GM19463 (cell line): ENCODE measurements around the gene F2RL3.
A peak's percentile ranks its signal among the peaks of the same experiment; 100 is the strongest.

Source experiments
- ATAC-seq: cut with Tn5 transposase; IDR thresholded peaks from one replicate; pipeline ENCODE4 v1.9.1; 2021; ENCODE audit warnings: mild to moderate bottlenecking, moderate library complexity; ENCODE audit not compliant: unreplicated experiment

The F2RL3 gene

DNA sequence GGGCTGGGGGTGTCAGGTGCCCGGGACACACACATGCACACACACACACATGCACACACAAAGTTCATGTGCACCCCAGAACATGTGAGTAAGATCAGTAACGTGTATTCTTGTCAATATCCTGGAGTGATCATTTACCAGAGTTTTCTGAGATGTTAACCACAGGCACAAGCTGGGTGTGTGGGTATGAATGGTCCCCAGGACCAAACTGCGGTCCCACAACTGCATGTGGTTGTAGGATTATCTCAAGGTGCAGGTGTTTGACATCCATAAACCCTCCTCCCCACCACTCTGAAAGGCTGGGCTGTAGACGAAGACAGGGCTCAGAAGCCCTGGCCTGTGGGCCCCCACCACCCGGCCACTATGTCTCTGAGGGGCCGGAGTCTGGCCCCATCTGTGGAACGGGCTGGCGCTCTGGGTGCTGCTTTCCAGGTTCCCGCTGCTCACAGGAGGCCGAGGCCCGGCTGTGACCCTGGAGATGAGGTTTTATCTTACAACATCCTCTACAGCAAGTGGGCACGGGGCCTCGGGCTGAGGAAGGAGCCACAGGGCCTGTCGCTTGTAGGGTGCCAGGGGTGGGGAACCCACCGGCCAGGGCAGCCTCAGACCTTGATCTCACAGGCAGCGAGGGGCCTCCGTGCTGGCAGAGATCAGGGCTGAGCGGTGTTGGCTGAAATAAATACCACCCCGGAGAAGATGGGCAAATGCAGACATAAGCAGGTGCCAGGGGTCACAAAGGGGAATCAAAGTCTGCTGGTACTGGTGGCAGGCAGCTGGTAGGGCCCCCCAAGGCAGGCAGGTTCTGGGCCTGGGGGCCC is 4.3 kb downstream of the F2RL3 start:
- ATAC-seq = peak; percentile 36

DNA sequence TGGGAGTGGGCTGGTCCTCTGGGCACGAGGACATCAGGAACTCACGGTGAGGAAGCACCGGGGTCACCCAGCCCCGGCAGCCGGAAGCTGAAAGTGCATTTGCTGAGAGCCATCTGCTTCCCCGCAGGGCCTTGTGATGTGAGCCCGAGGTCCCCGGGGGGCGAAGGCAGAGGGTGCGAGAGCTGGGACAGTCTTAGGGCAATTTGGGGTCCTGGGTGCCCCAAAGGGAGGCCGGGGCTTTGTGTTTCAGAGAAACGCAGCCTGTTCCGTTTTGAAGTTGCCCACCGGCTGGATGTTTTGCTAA is 4.8 kb downstream of the F2RL3 start:
- ATAC-seq = no peak

DNA sequence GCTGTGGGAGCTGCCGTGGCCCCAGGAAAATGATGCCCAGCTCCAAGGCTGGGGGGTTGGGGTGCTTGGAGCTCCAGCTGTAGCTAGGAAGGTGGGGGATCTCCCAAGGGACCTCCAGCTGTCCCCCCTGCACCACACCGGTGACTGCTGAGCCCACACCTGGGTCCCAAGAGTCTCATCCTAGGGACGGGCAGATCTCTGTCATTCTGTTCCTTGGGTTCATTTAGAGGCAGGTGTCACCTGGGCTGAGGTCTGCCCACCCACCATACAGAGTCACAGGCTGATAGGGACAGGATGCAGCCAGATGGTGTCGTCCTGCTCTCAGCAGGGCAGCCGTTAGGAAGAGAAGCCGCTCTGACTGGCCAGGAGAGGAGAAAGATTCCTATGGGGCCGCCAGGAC is 5.3 kb downstream of the F2RL3 start:
- no peak for ATAC-seq

DNA sequence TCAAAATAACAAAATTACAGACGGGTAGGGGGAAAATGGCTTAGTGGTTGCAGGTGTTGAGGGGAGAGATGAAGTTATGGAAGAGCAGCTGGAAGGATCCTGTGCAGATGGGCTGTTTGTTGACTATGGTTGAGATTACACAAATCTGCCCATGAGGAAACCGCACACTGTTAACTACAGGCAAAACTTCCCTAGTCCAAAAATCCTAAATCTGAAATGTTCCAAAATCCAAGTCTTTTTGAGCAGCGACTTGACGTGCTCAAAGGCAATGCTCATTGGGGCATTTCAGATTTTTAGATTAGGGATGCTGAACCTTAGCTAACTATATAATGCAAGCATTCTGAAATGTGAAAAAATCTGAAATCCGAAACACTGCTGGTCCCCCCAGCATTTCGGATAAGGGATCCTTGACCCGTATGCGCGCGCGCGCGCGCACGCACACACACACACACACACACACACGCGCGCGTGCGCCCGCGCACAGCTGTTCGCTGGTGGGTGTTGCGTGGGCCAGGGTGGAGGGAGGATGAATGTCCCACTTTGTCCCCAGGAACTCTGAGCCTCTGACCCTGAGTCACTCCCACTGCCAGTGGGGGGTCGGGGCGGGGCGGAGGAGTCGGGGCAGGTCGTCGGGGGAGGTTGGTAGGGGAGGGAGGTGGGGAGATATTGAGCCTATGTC is 6.8 kb downstream of the F2RL3 start:
- ATAC-seq = no peak

DNA sequence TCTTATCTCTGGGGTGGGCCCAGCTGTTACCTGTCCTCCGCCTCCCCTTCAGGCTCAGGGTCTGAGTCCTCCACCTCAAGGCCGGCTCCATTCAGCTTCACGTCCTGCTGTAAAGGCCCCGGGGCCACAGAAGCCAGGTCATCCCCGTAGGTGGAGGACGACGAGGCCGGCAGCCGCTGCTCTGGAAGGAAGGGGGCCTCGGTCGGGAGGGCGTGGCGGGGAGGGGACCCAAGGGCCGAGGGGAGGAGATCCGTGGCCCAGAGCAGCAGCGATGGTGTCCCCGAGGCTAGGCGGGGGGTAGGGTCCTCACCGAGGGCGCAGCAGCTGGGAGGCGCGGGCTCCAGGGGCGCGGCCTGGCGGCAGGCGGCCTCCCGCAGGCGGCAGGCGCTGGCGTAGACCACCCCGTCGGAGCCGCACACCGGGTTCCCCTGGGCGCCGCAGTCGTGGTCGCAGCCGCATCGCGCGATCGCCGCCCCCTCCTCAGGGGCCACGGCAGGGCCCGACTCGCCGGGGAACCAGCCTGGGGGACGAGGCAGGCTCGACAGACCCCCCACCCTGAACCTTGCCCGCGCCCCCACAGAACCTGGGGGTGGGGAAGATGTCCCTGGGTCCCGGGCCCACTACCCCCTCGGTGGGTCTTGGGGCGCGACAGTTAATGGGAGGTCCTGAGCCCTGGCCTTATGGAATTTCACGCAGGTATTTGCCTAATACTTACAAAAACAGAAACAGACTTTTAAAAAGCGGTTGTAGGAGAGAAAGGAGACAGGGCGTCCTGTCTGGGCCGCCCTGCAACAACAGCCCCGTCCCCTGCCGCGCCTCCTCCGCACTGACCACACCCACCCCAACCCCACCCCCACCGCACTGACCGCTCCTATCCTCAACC is 7.6 kb downstream of the F2RL3 start:
- peak; percentile 18 for ATAC-seq

DNA sequence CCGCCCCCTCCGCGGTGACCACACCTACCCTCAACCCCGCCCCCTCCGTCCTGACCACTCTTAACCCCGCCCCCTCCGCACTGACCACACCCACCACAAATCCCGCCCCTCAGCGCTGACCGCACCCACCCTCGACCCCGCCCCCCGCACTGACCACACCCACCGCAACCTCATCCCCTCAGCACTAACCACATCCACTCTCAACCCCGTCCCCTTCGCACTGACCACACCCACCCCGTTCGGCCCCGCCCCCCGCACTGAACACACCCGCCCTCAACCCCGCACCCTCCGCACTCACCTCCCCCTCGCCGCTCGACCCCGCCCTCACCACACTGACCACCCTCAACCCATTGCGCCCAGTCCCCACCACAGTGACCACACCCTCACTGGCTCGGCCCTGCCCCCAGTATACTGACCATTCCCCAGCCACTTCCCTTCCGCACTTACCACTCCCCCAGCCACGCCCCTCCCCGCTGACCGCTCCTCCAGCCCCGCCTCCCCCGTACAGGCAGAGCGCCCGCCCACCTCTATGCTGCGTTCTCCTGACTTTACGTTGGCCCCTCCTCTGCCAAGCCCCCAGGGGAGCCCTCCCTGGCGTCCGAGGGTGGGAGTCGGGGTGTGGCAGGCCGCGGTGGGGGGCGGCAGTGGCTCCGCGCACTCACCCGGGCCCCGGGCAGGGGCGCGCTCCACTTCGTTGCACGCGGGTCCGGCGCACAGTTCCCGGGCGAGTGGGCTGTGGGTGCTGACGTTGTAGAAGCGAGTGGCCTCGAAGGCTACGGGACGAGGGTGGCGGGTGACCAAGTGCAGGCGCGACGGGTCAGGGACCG is 8.4 kb downstream of the F2RL3 start:
- ATAC-seq = peak; percentile 46

DNA sequence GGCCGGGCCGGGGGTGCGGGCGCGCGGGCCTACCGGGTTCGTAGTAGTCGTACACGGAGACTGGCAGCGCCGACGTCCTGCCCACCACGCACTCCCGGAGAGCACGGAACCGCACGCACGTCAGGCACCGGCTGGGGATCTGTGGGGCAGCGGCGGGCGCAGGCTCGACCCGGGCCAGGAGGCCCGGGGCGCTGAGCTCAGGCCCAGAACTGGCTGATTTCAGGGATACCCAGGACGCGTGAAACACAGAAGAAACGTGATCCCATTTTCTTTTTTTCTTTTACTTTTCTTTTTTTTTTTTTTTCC is 9.0 kb downstream of the F2RL3 start:
- no peak for ATAC-seq

DNA sequence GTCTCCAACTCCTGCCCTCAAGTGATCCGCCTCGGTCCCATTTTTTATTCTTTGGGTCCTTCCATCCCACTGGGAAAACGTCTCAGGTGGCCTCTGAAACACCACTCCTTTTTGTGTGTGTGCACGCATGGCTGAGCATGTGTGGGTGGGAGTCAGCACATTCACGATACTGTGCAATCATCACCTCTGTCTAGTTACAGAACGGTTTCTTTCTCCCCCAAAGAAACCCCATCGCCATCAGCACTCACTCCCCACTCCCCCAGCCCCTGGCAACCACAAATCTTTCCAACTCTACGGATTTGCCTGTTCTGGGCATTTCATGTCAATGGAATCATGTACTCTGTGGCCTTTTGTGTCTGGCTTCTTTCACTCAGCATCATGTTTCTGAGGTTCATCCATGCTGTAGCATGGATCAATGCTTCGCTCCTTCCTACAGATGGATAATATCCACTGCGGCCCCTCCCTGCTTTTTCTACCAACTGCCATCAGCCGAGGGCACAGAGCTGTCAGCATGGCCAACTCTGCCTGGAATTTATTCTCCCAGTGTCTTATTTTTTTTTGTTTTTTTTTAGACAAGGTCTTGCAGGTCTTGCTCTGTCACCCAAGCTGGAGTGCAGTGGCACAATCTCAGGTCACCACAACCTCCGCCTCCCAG is 9.7 kb downstream of the F2RL3 start:
- ATAC-seq = no peak

DNA sequence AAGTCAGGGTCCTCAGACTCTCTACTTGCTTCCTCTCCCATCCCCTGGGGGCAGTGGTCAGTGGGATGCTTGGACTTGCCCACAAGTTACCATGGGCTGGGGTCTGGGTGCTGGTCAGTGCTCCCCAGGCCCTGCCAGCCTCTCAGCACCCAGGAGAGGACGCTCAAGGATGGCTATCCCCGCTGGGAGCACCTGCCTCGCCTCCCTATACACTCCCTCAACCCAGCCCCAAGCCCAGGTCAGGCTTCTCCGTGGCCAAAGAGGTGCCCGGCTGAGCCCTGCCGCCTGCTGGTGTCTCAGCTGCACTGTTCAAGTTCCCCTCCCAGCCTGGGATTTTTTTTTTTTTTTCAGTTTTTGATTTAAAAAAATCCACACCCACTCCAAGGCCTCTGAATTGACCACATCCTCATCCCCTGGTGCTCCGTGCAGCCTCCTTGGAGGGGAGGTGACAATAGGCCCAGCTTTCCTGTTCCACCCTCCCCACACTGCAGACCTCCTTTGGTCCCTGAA is 10.8 kb downstream of the F2RL3 start:
- no peak for ATAC-seq

DNA sequence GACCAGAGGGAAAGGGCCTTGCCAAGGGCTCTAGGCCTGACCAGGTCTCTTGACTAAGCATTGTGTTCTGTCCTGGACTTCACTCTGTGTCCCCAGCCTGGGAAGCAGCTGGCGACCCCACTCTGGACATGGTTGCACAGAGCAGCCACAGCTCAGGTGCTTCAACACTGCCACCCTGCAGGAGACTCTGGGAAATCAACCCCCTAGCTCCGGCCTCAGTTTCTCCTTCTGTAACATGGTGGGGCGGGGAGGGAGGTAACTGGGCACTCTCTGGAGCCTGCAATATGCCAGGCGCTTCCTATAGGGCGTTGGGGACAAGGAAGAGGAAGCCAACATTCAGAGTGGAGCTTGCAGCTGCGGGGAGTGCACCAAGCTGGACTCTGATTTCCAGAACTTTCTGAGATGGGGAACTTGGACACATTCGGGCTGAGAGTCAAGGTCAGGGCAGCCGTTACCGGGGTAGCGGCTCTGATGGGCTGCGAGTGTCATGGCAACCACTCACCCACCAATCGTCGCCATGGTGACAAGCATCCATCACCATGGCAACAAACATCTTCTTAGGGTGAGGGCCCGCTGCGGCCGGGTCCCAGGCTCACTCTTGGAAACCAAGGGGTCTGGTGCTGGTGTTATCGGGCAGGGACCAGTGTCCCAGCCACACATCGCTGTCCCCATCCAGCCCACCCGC is 12.8 kb downstream of the F2RL3 start:
- no peak for ATAC-seq

DNA sequence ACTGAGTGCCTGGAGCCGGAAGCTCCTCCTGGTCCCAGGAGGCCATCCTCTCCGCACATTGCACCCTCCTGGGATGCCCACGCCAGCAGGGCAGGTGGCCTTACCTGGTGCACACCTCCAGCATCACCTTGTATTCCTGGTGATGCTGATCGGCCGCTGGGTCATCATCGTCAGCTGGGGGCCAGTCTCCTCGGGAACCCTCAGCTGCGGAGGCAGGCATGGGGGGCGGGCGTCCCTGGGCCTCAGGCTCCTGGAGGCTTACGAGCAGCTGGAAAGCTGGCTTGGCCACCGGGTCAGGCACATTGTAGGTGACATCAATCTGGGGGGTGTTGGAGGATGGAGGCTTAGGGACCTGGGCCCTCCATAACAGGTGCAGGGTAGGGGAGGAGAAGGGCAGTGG is 13.7 kb downstream of the F2RL3 start:
- no peak for ATAC-seq

DNA sequence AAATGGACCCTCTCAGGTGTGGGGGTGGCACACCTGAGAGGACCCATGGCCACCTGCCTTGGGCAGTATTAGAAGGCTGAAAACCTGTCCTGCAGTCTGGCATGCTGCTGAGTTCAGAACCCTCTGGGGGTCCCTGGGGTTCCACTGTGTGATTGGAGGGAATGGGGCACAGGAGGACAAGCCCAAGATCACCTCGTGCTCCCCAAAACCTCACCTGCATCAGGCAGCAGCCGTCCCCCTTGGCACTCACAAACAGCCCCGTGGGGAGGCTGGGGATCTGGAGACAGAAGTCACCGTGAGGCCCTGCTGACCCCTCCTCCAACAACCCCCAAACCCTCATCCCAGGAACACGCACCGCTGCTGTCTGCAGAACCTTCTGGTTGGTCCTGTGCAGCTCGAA is 14.5 kb downstream of the F2RL3 start:
- no peak for ATAC-seq

DNA sequence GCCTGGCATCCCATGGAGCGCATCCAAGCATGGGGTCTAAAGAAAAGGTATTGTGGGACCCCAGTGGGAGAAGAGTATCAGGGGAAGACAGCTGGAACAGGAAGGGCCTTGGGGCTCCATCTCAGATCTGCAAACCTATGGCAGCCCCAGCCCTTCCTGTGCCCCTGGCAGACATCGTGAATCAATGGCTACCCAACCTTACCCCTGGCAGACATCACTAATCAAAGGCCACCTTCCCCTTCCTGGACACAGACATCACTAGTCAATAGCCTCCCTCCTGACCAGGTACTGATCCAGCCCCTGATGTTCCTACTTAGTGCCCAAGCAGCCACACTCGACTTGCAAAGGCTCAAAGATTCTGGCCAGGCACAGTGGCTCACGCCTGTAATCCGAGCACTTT is 15.8 kb downstream of the F2RL3 start:
- ATAC-seq = no peak

DNA sequence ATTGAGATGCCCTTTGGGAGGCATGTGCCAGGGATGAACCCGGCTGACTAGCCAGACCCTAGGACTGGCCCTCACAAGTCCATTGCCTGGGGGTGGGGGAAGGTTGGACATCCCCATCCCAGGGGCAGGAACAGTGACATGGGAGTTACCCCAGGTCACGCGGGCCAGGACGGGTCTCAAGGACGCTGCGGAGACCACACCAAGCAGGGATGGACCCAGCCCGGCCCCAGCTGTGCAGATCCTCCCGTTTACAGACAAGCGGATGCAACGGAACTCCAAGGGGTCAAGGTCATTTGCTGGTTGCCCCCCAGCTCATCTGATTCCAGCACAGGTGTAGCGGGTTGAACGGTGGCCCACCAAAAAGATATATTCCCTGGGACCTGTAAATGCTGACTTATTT is 20.0 kb downstream of the F2RL3 start:
- ATAC-seq = no peak

DNA sequence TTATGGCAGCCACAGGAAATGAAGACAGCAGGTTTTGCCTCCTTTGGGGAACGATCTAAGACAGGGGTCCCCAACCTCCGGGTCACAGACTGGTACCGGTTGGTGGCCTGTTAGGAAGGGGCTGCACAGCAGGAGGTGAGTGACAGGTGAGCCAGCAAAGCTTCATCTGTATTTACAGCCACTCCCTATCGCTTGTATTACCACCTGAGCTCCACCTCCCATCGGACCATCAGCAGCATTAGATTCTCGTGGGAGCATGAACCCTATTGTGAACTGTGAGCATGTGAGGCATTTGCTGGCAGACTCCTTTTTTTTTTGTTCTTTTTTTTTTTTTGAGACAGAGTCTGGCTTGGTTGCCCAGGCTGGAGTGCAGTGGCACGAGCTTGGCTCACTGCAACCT is 22.2 kb downstream of the F2RL3 start:
- no peak for ATAC-seq

DNA sequence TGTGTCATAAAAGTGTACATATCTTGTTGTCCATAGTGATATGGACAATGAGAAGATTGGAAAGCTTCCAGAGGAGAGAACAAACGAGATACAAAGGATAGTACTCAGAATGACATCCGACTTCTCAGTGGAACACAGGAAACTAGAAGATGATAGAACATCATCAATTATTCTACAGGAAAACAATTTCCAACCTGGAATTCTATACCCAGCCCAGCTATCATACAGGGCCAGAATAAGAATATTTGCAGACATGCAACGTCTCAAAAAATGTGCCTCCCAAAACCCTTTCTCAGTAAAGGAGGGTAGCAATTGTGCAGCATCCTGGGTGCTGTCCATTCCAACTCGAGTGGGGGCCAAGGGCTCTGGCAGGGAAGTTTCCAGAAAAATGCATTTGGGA is 24.0 kb downstream of the F2RL3 start:
- no peak for ATAC-seq

DNA sequence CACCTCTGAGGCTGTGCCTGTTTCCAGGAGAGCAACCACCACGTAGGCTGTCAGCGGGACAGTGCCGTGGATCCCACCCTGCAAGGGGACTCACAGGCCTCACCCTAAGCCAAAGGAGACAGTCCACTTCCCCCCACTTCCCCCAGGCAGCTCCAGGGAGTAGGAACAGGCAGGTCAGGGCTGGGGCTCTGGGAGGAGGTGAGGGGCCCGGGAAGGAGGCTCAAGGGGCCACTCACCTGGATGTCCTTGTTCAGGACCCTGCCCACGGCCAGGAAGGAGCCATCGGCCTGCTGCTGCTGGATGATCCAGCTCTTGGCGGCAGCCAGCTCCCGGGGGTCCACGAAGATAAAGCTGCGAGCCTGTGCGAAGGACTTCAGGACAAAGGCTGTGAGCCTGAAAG is 25.6 kb downstream of the F2RL3 start:
- ATAC-seq = no peak

DNA sequence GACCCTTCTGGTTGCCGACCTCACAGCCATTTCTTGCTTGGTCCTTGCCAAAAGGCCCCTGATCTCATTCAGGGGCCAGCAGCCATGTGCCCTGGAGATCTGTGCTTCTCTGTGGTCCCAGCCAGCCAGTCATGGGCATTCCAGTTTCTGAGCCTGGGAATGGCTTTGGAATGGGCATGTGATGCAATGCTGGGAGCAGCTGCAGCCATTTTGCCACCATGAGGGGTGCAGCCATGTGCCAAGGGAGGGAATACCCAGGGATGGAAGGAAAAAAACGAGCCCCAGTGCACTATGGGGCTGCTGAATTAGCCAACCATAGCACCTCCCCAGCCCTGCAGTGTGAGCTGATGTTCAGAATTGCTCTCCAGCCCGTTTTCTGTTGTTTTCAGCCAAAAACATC is 26.3 kb downstream of the F2RL3 start:
- ATAC-seq = no peak

DNA sequence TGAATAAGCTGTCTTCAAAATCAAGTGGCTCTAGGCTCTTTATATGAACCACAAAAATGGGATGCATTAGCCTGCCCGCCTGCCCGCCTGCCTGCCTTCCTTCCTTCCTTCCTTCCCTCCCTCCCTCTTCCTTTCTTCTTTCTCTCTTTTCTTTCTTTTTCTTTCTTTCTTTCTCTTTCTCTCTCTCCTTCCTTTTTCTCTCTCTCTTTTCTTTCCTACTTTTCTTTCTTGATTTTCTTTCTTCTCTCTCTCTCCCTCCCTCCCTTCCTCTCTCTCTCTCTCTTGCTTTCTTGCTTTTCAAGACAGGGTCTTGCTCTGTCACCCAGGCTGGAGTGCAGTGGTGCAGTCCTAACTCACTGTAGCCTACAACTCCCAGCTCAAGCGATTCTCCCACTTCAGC is 26.9 kb downstream of the F2RL3 start:
- ATAC-seq = no peak

DNA sequence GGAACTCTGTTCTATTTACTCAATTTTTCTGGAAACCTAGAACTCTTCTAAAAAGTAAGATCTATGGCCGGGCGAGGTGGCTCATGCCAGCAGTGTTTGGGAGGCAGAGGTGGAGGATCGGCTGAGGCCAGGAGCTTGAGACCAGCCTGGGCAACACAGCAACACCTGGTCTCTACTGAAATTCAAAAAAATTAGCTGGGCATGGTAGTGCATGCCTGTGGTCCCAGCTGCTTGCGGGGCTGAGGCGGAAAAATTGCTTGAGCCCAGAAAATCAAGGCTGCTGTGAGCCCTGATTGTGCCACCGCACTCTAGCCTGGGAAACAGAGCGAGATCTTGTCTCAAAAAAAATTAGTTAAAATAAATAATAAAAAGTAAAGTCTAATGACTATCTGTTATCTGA is 28.6 kb downstream of the F2RL3 start:
- ATAC-seq = no peak
